GM12878 (cell line): ENCODE data around the gene PAK5. TPM values are rescaled to one million over a fixed set of nuclear protein-coding genes. Genes with fewer than 3 reads are reported as not detected.
A peak's percentile ranks its signal among the peaks of the same experiment; 100 is the strongest.

Experiments
- ATAC-seq: fragments of 200-7000 bp; cut with Tn5 transposase; 3 replicates; pipeline ENCODE4 v1.9.1; 2020; ENCODE audit warnings: mild to moderate bottlenecking, moderate library complexity
- BruUV-seq: library from RNA; stranded (reverse); fragments of 400-500 nt; replicated peaks from 2 replicates; lab custom pipeline; 2021; lab: Mats Ljungman, UMichigan
- CTCF ChIA-PET: fragments of 300-600 bp; sonication (Branson Sonifier 250); formaldehyde crosslinking; extraction: SDS; loops from one replicate; lab custom pipeline; 2021; ENCODE audit warnings: inconsistent platforms; lab: Yijun Ruan, JAX
- POLR2A ChIA-PET: fragments of 350-600 bp; formaldehyde crosslinking; extraction: SDS; loops from one replicate; lab custom pipeline; 2021; ENCODE audit warnings: inconsistent platforms; lab: Charles Lee
- RAD21 ChIA-PET: fragments of 300-600 bp; sonication (Branson Sonifier 250); formaldehyde crosslinking; loops from one replicate; lab custom pipeline; 2023; ENCODE audit warnings: antibody characterized with exemption; ENCODE audit not compliant: unreplicated experiment; lab: Charles Lee
- SMC1A ChIA-PET: fragments of 300-600 bp; sonication (Branson Sonifier 250); formaldehyde crosslinking; loops from one replicate; lab custom pipeline; 2023; ENCODE audit not compliant: unreplicated experiment, uncharacterized antibody; lab: Charles Lee
- DNase-seq: peaks from one replicate; pipeline ENCODE4 v3.0.0-alpha.2; 2011; ENCODE audit warnings: low read depth, low spot score
- FAIRE-seq: peaks from 3 replicates; lab custom pipeline; 2011; peaks lifted over from hg19 to GRCh38; lab: Jason Lieb, UNC
- H2AFZ ChIP-seq: 2 replicates; pipeline ENCODE4 v1.6.0; 2011; ENCODE audit warnings: low read depth, low read length, control low read depth; ENCODE audit not compliant: control insufficient read depth
- H3K27ac ChIP-seq: 2 replicates; pipeline ENCODE4 v1.5.1; 2011; ENCODE audit warnings: control low read depth; ENCODE audit not compliant: control insufficient read depth, insufficient read depth
- H3K27me3 ChIP-seq, 2 experiments: replicated peaks in 1 of 2; 2 replicates each; pipeline versions ENCODE4 v1.6.0 to v1.6.1; 2011; ENCODE audit warnings: low read length in 1 of 2; ENCODE audit not compliant: control insufficient read depth in 2 of 2, insufficient read depth in 2 of 2
- H3K36me3 ChIP-seq, 2 experiments: 2 replicates each; pipeline ENCODE4 v1.5.1; 2011; ENCODE audit warnings: low read length in 1 of 2; ENCODE audit not compliant: control insufficient read depth in 2 of 2, insufficient read depth in 2 of 2
- H3K4me1 ChIP-seq: 2 replicates; pipeline ENCODE4 v1.6.1; 2011; ENCODE audit warnings: mild to moderate bottlenecking, low read length, moderate library complexity, mixed read lengths; ENCODE audit not compliant: control insufficient read depth, insufficient read depth
- H3K4me2 ChIP-seq: 2 replicates; pipeline ENCODE4 v1.6.0; 2011; ENCODE audit warnings: control low read depth; ENCODE audit not compliant: control insufficient read depth, insufficient read depth
- H3K4me3 ChIP-seq: fragments of 200-600 bp; sonication (generic); 2 replicates; pipeline ENCODE4 v1.5.1; 2016
- H3K79me2 ChIP-seq: 2 replicates; pipeline ENCODE4 v1.6.0; 2011; ENCODE audit warnings: low read length; ENCODE audit not compliant: control insufficient read depth, insufficient read depth
- H3K9ac ChIP-seq: 2 replicates; pipeline ENCODE4 v1.8.0; 2011; ENCODE audit warnings: low read length, control low read depth, mixed read lengths; ENCODE audit not compliant: control insufficient read depth, insufficient read depth
- H3K9me3 ChIP-seq: replicated peaks from 3 replicates; pipeline ENCODE4 v1.5.1; 2011; ENCODE audit warnings: mild to moderate bottlenecking, low read length; ENCODE audit not compliant: control insufficient read depth, insufficient read depth
- H4K20me1 ChIP-seq: 2 replicates; pipeline ENCODE4 v1.6.0; 2011; ENCODE audit not compliant: control insufficient read depth, insufficient read depth
- BCL11A ChIP-seq: IDR thresholded peaks from 2 replicates; pipeline ENCODE4 v1.6.1; 2011; ENCODE audit warnings: low read depth, low read length
- CREB1 ChIP-seq: IDR thresholded peaks from 2 replicates; pipeline ENCODE4 v1.6.1; 2012; ENCODE audit warnings: low read depth, mild to moderate bottlenecking, inconsistent platforms
- FOXK2 ChIP-seq: fragments of 450-650 bp; IDR thresholded peaks from 2 replicates; pipeline ENCODE4 v1.6.1; 2017; ENCODE audit warnings: mild to moderate bottlenecking, moderate library complexity
- KAT2A ChIP-seq: conservative IDR thresholded peaks from 2 replicates; pipeline ENCODE4 v1.6.1; 2011; ENCODE audit warnings: low read depth, low read length; ENCODE audit not compliant: control insufficient read depth
- MXI1 ChIP-seq: fragments of 150-350 bp; IDR thresholded peaks from 2 replicates; pipeline ENCODE4 v1.6.1; 2011; ENCODE audit warnings: low read depth, mild to moderate bottlenecking, inconsistent platforms, low read length, improper control_type of control experiment
- TCF3 ChIP-seq: IDR thresholded peaks from 2 replicates; pipeline ENCODE4 v1.6.1; 2012; ENCODE audit warnings: low read depth, mild to moderate bottlenecking, low read length, borderline replicate concordance; ENCODE audit not compliant: insufficient read depth
- ZNF207 ChIP-seq: fragments of 450-650 bp; IDR thresholded peaks from 2 replicates; pipeline ENCODE4 v1.6.1; 2014; ENCODE audit warnings: antibody characterized with exemption, mild to moderate bottlenecking, borderline replicate concordance
- ZNF384 ChIP-seq: IDR thresholded peaks from 2 replicates; pipeline ENCODE4 v1.6.1; 2012; ENCODE audit warnings: low read depth, mild to moderate bottlenecking, low read length, improper control_type of control experiment, borderline replicate concordance
- ZNF592 ChIP-seq: fragments of 450-650 bp; IDR thresholded peaks from 2 replicates; pipeline ENCODE4 v1.6.1; 2017; ENCODE audit warnings: mild to moderate bottlenecking, moderate library complexity
- WGBS: methylation state at CpG from one replicate; pipeline ENCODE4 v1.1.6; 2016; ENCODE audit warnings: low lambda C conversion rate; ENCODE audit not compliant: insufficient replicate concordance, insufficient coverage; ENCODE audit errors: missing lambda C conversion rate; 5-methylcytosine and 5-hydroxymethylcytosine counted together
- in situ Hi-C: fragments of 300-500 bp; cut with MboI; formaldehyde crosslinking; loops from 9 replicates; pipeline ENCODE4 v1.14.3; 2018; ENCODE audit warnings: mixed read lengths
- intact Hi-C: fragments of 100-400 bp; cut with micrococcal nuclease; formaldehyde crosslinking; loops from one replicate; pipeline ENCODE4 v1.14.2; 2022; ENCODE audit not compliant: unreplicated experiment
- polyA plus RNA-seq, 11 experiments: library from polyadenylated mRNA; depleted of rRNA in 4 of 11; unstranded in 6 of 11; stranded (reverse) in 5 of 11; fragments of >200 nt; fragmentation: Nextera tagmentation in 4 of 11; fragmentation: Illumina TruSeq in 1 of 11; extraction: Ambion mirVana in 4 of 11; extraction: Trizol in 1 of 11; gene quantifications; 1 replicate in 1 of 11; 2 replicates in 10 of 11; pipeline versions ENCODE4 v1.2.1 to v1.2.3, GENCODE V29; 2011 to 2016; ENCODE audit warnings: inconsistent platforms in 2 of 11, missing spikeins in 2 of 11, low read depth in 1 of 11
- total RNA-seq, 4 experiments: library from RNA; depleted of rRNA in 3 of 4; stranded (reverse); fragments of >200 nt in 3 of 4; fragmentation: Illumina TruSeq in 1 of 4; extraction: Trizol in 1 of 4; gene quantifications; 2 replicates each; pipeline versions ENCODE4 v1.2.1 to v1.2.3, GENCODE V29; 2013 to 2021

The PAK5 gene
- total and polyA plus RNA-seq, 10 of the 15 experiments (the other 5 are each of a cell fraction or from before 2014, with no cell fraction given) = not detected

- TF ChIP-seq MXI1 (no peak), FOXK2 (no peak)
- in situ Hi-C loops = no loop called here
Observed at GRCh38 chr20:9581509-9581908, 257.4 kb downstream of the PAK5 start.

GRCh38 chr20:9578594-9578993 is 260.3 kb downstream of the PAK5 start:
- ChIA-PET RAD21 (no interaction called here), SMC1A (no interaction called here), CTCF (no interaction called here), POLR2A (no interaction called here)
- Histone ChIP-seq H3K79me2 (no peaks in the 10 kb centered on the region), H2AFZ (no peak overlapping the region), H3K27me3 (no peaks in the 10 kb centered on the region; a peak in 1 of 4 replicates), H3K4me1 (no peaks in the 10 kb centered on the region; the same call in 1 of the 2 replicates), H3K36me3 (no peaks in the 10 kb centered on the region), H3K4me3 (no peak overlapping the region), H3K27ac (no peak overlapping the region), H3K4me2 (no peak overlapping the region), H3K9ac (no peak overlapping the region), H4K20me1 (no peaks in the 10 kb centered on the region), H3K9me3 (no peaks in the 10 kb centered on the region; the same call in 2 of the 3 replicates)
- no TSS peak for BruUV-seq
- intact Hi-C loops (no loop called here), in situ Hi-C loops (no loop called here)
- 0% methylated on average over 2 of the region's 2 CpGs for WGBS
- DNase-seq = no peak
- TF ChIP-seq ZNF384 (no peak), ZNF592 (no peak), KAT2A (no peak), CREB1 (no peak), BCL11A (peak; percentile 10; the same call in 1 of the 2 replicates), ZNF207 (no peak), TCF3 (no peak)
- no peak for FAIRE-seq
- no peak for ATAC-seq

More at GRCh38 chr20:9581509-9581908, 257.4 kb downstream of the PAK5 start:
- Histone ChIP-seq H3K79me2 (no peaks in the 10 kb centered on the region), H3K4me2 (no peak overlapping the region), H2AFZ (no peak overlapping the region), H3K27ac (no peak overlapping the region), H3K4me1 (no peaks in the 10 kb centered on the region), H3K9ac (no peak overlapping the region), H3K36me3 (no peaks in the 10 kb centered on the region), H3K9me3 (no peaks in the 10 kb centered on the region; the same call in 2 of the 3 replicates), H4K20me1 (no peaks in the 10 kb centered on the region), H3K4me3 (no peak overlapping the region), H3K27me3 (no peaks in the 10 kb centered on the region)
- CTCF ChIA-PET = no interaction called here
- RAD21 ChIA-PET = no interaction called here
- no peak for ATAC-seq
- no TSS peak for BruUV-seq
- no peak for DNase-seq
- intact Hi-C loops = no loop called here
- FAIRE-seq = no peak
- WGBS = 26% methylated on average over 4 of the region's 4 CpGs
- SMC1A ChIA-PET = no interaction called here
- POLR2A ChIA-PET = no interaction called here
